K562 (cell line): ENCODE results near the gene CHRM1. TPM values are rescaled to one million over a fixed set of nuclear protein-coding genes. Genes with fewer than 3 reads are reported as not detected.

Source experiments
- ATF7 ChIP-seq: fragments of 450-650 bp; IDR thresholded peaks from 2 replicates; pipeline ENCODE4 v1.7.1; 2014; ENCODE audit warnings: mild to moderate bottlenecking, moderate library complexity
- HMGXB4 ChIP-seq: sonication (generic); formaldehyde crosslinking; IDR thresholded peaks from 2 replicates; pipeline ENCODE4 v1.8.1; 2023; ENCODE audit warnings: mild to moderate bottlenecking, missing genetic modification reagents
- JUND ChIP-seq, 2 experiments: IDR thresholded peaks; 2 replicates in 1 of 2; 3 replicates in 1 of 2; pipeline ENCODE4 v1.6.1; 2011; ENCODE audit warnings: borderline replicate concordance in 2 of 2, low read depth in 2 of 2, low read length in 2 of 2, improper control_type of control experiment in 1 of 2, missing biosample characterization in 1 of 2, missing genetic modification characterization in 1 of 2, missing genetic modification reagents in 1 of 2
- MEIS2 ChIP-seq: fragments of 450-650 bp; IDR thresholded peaks from 2 replicates; pipeline ENCODE4 v1.6.1; 2014; ENCODE audit warnings: mild to moderate bottlenecking; ENCODE audit not compliant: partially characterized antibody
- MXI1 ChIP-seq: IDR thresholded peaks from 2 replicates; pipeline ENCODE4 v1.6.1; 2011; ENCODE audit warnings: low read depth, mild to moderate bottlenecking, improper control_type of control experiment, low read length
- NFYB ChIP-seq: IDR thresholded peaks from 2 replicates; pipeline ENCODE4 v1.6.1; 2011; ENCODE audit warnings: mild to moderate bottlenecking, moderate library complexity; ENCODE audit not compliant: insufficient read length; ENCODE audit errors: extremely low read depth
- POLR3G ChIP-seq: IDR thresholded peaks from 2 replicates; pipeline ENCODE4 v1.6.1; 2011; ENCODE audit not compliant: insufficient read length, insufficient replicate concordance; ENCODE audit errors: extremely low read depth
- PRDM10 ChIP-seq: fragments of 450-650 bp; IDR thresholded peaks from 2 replicates; pipeline ENCODE4 v1.6.1; 2018; ENCODE audit not compliant: partially characterized antibody
- SIN3B ChIP-seq: fragments of 450-650 bp; IDR thresholded peaks from 2 replicates; pipeline ENCODE4 v1.6.1; 2017; ENCODE audit warnings: low read depth, mild to moderate bottlenecking, moderate library complexity
- SMARCE1 ChIP-seq: fragments of 450-650 bp; IDR thresholded peaks from 2 replicates; pipeline ENCODE4 v1.7.1; 2016; ENCODE audit warnings: mild to moderate bottlenecking
- SREBF1 ChIP-seq: fragments of 150-350 bp; IDR thresholded peaks from 2 replicates; pipeline ENCODE4 v1.6.1; 2014; ENCODE audit warnings: antibody characterized with exemption, low read depth, low read length, borderline replicate concordance
- TFAP4 ChIP-seq: sonication (generic); formaldehyde crosslinking; IDR thresholded peaks from 2 replicates; pipeline ENCODE4 v1.8.0; 2022; ENCODE audit warnings: missing genetic modification reagents, mild to moderate bottlenecking, moderate library complexity, borderline replicate concordance
- U2AF2 ChIP-seq: fragments of 200-400 bp; formaldehyde crosslinking; optimal IDR thresholded peaks from 2 replicates; pipeline ENCODE3; 2017; ENCODE audit warnings: low read depth, mild to moderate bottlenecking, low read length
- USF1 ChIP-seq: sonication (generic); formaldehyde crosslinking; IDR thresholded peaks from 2 replicates; pipeline ENCODE4 v1.9.0; 2022; ENCODE audit warnings: mild to moderate bottlenecking, missing genetic modification reagents
- polyA plus RNA-seq, 8 experiments: library from polyadenylated mRNA; depleted of rRNA in 4 of 8; stranded (reverse) in 5 of 8; unstranded in 3 of 8; fragments of >200 nt; fragmentation: Nextera tagmentation in 2 of 8; fragmentation: Illumina TruSeq in 1 of 8; extraction: Ambion mirVana in 2 of 8; extraction: Trizol in 1 of 8; gene quantifications; 2 replicates each; pipeline versions ENCODE4 v1.2.1 to v1.2.3, GENCODE V29; 2011 to 2014; ENCODE audit warnings: inconsistent platforms in 1 of 8, missing spikeins in 1 of 8
- total RNA-seq, 7 experiments: library from RNA; depleted of rRNA in 6 of 7; stranded (reverse); fragments of >200 nt in 6 of 7; fragmentation: Illumina TruSeq in 2 of 7; extraction: Trizol in 2 of 7; gene quantifications; 2 replicates each; pipeline versions ENCODE4 v1.2.1 to v1.2.3, GENCODE V29; 2011 to 2021; ENCODE audit warnings: low replicate concordance in 1 of 7
- TF ChIP-seq, protein P1 (sequence below), 2 experiments: fragments of 450-650 bp in 1 of 2; sonication (generic) in 1 of 2; formaldehyde crosslinking in 1 of 2; IDR thresholded peaks in 1 of 2; conservative IDR thresholded peaks in 1 of 2; 2 replicates each; pipeline versions ENCODE4 v1.6.1 to v1.8.1; 2016 to 2023; ENCODE audit warnings: mild to moderate bottlenecking in 2 of 2, moderate library complexity in 2 of 2, inconsistent platforms in 1 of 2, missing genetic modification reagents in 1 of 2
- TF ChIP-seq, protein P2 (sequence below): fragments of 450-650 bp; IDR thresholded peaks from 2 replicates; pipeline ENCODE4 v1.6.1; 2016

The CHRM1 gene
- total and polyA plus RNA-seq, 9 of the 15 experiments (the other 6 are each of a cell fraction or from before 2014, with no cell fraction given), result not detected

- peak; percentile 18 for TF ChIP-seq PRDM10
- TF ChIP-seq ATF7, result peak; percentile 27; the same call in 1 of the 2 replicates
- TF ChIP-seq, protein P1, sequence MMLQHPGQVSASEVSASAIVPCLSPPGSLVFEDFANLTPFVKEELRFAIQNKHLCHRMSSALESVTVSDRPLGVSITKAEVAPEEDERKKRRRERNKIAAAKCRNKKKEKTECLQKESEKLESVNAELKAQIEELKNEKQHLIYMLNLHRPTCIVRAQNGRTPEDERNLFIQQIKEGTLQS (IDR thresholded peaks at IDR 0.05), result peak; percentile 36; the same call in 1 of the 2 replicates
- TF ChIP-seq, protein P1 (CRISPR knock-in tag; conservative IDR thresholded peaks at IDR 0.05), result no peak
- no peak for TF ChIP-seq U2AF2
- no peak for TF ChIP-seq HMGXB4
- no peak for TF ChIP-seq SREBF1
- TF ChIP-seq NFYB, result no peak
- TF ChIP-seq, protein P2, sequence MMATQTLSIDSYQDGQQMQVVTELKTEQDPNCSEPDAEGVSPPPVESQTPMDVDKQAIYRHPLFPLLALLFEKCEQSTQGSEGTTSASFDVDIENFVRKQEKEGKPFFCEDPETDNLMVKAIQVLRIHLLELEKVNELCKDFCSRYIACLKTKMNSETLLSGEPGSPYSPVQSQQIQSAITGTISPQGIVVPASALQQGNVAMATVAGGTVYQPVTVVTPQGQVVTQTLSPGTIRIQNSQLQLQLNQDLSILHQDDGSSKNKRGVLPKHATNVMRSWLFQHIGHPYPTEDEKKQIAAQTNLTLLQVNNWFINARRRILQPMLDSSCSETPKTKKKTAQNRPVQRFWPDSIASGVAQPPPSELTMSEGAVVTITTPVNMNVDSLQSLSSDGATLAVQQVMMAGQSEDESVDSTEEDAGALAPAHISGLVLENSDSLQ, result peak; percentile 13; the same call in 1 of the 2 replicates
- 0 out of 2 replicates have a peak, but pooled peaks have one; percentile 28 for TF ChIP-seq SMARCE1
- no peak for TF ChIP-seq TFAP4 (CRISPR knock-in tag)
- no peak for TF ChIP-seq JUND (IDR thresholded peaks at IDR 0.05; ENCODE audit: borderline replicate concordance, low read depth, low read length)
- TF ChIP-seq JUND (tag; IDR thresholded peaks at IDR 0.05; ENCODE audit: borderline replicate concordance, low read depth, low read length), result no peak; the same call in 2 of the 3 replicates
- TF ChIP-seq MXI1, result no peak
- no peak for TF ChIP-seq SIN3B
- TF ChIP-seq MEIS2, result peak; percentile 19
- TF ChIP-seq USF1 (CRISPR knock-in tag), result no peak
- no peak for TF ChIP-seq POLR3G
Observed at GRCh38 chr11:62892077-62892922, 28.9 kb downstream of the CHRM1 start (continued).
